Hepatocyte (in vitro differentiated cells): ENCODE data around the gene RHPN2.

Experiments used
- EZH2 ChIP-seq: fragments of 200-600 bp; sonication (generic); IDR thresholded peaks from 2 replicates; pipeline ENCODE4 v1.6.1; 2016; ENCODE audit warnings: antibody characterized with exemption, mild to moderate bottlenecking, borderline replicate concordance
- TF ChIP-seq, protein P1 (sequence below): fragments of 200-600 bp; sonication (generic); IDR thresholded peaks from 2 replicates; pipeline ENCODE4 v1.5.1; 2016; ENCODE audit warnings: antibody characterized with exemption, mild to moderate bottlenecking; ENCODE audit not compliant: poor library complexity

DNA sequence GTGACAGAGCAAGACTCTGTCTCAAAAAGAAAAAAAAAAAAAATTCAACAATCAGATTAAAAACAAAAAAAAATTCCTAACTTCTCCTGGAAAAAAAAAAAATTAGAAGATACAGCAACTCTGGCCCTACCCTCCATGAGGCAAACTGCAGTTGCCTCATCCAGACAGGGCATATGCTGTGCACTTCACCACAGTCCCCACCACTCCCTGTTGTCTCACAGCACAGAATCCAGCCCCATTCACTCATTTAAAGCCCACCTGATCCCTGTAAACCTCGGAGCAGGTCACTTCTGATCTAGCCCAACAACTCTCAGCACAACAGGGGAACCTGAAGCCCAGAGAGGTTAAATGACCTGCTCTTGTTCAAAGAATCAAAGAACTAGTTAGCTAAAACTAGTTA is 24.9 kb downstream of the RHPN2 start:
- TF ChIP-seq, protein P1, sequence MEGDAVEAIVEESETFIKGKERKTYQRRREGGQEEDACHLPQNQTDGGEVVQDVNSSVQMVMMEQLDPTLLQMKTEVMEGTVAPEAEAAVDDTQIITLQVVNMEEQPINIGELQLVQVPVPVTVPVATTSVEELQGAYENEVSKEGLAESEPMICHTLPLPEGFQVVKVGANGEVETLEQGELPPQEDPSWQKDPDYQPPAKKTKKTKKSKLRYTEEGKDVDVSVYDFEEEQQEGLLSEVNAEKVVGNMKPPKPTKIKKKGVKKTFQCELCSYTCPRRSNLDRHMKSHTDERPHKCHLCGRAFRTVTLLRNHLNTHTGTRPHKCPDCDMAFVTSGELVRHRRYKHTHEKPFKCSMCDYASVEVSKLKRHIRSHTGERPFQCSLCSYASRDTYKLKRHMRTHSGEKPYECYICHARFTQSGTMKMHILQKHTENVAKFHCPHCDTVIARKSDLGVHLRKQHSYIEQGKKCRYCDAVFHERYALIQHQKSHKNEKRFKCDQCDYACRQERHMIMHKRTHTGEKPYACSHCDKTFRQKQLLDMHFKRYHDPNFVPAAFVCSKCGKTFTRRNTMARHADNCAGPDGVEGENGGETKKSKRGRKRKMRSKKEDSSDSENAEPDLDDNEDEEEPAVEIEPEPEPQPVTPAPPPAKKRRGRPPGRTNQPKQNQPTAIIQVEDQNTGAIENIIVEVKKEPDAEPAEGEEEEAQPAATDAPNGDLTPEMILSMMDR = no peak
- no peak for TF ChIP-seq EZH2
